ENCODE data around the gene TPRN.
"Not testable (repeated sequence)": the region's sequence is repeated elsewhere in the genome, so short reads cannot be mapped to it uniquely, and the experiment has no call there.

Gene TPRN

DNA sequence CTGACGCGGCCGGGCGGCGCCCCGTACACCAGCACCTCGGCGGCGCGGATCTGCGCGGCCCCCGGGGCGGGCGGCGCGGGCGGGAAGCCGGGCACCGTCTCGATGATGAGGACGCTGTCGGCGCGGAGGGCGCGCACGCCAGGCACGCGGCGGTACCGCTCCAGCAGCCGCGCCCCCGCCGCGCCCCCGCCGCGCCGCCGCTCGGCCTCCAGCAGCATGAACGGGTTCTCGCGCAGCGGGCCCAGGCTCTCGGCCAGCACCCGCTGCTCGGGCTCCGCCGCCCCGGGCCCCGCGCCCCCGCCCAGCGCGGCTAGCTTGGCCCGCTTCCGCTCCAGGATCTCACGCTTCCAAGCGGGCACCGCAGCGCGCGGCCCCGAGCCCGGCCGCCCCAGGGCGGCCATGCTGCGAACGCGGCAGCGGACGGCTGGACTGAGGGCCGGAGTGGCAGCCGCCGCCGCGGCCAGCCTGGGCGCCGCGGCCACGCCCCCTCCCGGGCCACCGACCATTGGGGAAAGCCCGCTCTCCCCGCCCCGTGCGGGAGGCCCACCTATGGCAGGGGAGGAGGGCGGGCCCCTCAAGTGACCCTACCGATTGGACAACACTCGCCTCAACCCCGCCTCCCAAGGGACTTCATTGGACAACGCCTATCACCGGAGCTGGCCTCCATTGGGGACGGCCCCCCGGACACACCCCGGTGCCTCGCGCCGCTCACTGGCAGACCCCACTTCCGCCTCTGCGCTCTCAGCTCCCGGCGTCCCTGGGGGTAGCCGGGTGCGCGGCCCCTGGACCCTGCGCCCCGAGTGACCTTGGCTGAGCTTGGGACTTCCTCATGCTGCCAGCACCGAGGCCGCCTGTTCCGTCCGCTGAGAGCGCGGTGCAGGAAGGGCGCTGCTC is at the start of gene TPRN:
TSS of gene TPRN (minus strand) at position 431 of the 894 bp plus-strand sequence. CDS start at position 401, 30 bp downstream.
- peak; percentile 94 for DNase-seq

GRCh38 chr9:137247916-137248175 is 47.3 kb upstream of the TPRN start:
- DNase-seq: no peak

DNA sequence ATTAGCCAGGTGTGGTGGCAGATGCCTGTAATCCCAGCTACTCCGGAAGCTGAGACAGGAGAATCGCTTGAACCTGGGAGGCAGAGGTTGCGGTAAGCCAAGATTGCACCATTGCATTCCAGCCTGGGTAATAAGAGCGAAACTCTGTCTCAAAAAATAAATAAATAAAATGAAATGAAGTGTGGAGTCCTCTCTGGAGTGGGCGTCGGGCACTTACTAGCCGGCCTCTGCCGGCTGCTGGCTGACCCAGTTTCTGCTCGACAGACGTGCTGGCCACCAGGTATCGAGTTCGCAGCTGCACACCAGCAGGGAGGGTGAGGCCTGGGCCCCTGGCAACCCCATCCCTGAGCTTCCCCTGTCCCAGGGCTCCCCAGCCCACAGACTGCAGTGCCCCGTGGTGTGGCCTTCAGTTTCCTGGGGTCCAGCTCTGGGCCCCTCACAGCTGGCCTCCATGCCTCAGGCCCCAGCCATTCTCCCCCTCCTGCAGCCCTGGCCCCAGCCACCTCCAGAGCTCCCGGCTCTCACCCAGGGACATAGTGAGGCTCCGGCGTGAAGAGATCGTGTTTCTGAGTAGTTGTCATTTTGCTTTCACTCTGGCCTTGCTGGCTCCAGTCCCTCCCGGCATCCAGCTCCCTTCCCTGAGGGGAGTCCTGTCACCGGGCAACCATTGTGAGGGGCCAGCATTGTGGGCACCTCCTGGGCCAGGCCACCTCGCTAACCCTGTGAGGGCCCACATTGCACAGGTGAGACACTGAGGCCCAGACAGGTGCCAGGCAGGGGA is 46.8 kb upstream of the TPRN start:
- no peak for DNase-seq

GRCh38 chr9:137245450-137246421 is 45.2 kb upstream of the TPRN start:
- DNase-seq: peak; percentile 43

- DNase-seq: no peak
These were observed 44.2 kb upstream of the TPRN start for GRCh38 chr9:137244486-137245449.

DNA sequence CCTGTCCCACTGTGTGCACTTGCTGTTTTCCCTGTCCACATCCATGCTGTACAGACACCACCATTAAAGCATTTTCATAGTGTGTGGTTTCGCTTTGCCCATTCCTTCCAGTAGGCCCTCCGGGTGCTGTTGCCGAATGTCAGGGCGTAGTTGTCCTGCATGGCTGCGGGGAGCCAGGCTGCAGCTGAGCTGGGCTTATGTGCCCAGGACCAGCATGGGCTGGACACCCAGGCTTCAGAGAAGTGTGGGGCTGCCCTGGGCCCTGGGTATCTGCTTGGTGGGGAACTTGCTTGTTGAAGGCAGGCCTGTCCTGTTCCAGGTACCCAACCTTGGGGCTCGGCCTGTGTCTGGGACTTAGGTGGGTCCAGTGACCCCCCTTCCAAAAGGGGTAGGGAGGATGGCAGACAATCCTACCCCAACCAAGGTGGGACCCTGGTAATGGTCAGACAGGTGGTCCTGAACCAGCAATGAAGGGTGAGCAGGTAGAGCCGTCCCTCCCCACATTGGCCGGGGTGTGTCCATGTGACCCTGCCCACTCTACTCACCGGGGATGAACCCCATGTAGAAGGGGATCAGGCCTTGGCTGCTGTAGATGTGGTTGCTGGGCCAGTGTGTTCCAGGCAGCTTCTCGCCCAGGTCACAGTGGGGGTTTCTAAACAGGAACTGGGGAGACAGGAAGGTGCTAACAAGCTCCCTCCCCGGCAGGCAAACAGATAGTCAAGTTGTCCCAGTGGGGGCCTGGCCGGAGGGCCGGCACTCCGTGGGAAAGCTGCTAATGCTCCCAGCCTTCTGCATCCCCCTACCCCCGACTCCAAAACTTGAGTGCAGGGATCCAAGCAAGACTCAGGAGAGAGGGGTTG is 43.3 kb upstream of the TPRN start:
- no peak for DNase-seq

DNA sequence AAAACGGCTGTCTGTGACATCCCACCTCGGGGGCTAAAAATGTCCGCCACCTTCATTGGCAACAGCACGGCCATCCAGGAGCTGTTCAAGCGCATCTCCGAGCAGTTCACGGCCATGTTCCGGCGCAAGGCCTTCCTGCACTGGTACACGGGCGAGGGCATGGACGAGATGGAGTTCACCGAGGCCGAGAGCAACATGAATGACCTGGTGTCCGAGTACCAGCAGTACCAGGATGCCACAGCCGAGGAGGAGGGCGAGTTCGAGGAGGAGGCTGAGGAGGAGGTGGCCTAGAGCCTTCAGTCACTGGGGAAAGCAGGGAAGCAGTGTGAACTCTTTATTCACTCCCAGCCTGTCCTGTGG is 42.7 kb upstream of the TPRN start:
- not testable (repeated sequence) for DNase-seq

DNA sequence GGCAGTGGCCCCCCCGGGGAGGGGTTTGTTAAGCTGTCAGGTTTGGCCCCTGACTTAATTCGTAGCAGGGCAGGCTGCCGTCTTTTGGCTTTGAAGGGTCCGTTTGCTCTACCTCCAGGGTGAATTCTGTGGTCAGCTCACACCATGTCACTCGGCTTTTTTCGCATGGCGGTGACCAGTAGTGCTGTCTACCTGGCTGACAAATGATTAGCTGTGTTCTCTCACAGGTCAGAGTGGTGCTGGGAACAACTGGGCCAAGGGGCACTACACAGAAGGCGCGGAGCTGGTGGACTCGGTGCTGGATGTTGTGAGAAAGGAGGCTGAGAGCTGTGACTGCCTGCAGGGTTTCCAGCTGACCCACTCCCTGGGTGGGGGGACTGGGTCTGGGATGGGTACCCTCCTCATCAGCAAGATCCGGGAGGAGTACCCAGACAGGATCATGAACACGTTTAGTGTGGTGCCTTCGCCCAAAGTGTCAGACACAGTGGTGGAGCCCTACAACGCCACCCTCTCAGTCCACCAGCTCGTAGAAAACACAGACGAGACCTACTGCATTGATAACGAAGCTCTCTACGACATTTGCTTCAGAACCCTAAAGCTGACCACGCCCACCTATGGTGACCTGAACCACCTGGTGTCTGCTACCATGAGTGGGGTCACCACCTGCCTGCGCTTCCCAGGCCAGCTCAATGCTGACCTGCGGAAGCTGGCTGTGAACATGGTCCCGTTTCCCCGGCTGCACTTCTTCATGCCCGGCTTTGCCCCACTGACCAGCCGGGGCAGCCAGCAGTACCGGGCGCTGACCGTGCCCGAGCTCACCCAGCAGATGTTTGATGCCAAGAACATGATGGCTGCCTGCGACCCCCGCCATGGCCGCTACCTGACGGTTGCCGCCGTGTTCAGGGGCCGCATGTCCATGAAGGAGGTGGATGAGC is 42.0 kb upstream of the TPRN start:
- no peak for DNase-seq

DNA sequence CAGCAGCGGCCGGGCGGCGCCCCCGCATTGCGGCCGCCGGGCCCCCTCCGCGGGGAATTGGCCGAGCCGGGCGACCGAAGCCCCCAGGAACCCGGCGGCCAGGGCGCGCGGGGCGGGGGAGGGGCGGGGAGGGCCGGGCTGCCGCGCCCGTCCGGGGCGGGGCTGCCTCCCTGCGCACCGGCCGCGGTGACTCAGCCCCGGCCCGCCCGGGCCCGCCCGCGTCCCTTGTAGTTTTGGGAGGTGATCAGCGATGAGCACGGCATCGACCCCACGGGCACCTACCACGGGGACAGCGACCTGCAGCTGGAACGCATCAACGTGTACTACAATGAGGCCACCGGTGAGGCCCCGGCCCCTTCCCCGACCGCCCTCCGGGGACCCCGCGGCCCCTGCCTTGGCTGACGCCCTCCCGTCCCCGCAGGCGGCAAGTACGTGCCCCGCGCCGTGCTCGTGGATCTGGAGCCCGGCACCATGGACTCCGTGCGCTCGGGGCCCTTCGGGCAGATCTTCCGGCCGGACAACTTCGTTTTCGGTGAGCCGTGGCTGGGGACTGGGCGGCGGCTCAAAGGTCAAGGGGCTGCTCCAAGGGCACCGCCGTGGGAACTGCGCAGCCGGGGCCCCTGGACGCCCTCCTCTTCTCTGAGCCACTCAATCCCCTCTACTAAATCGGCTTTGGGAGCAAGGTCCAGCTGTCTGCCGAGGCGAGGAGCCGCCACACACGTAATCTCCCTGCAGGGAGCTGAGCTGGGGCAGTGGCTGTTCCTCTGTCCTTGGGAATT is 41.1 kb upstream of the TPRN start:
- DNase-seq: no peak

GRCh38 chr9:137240841-137241489 is 40.4 kb upstream of the TPRN start, which contains the start of gene TUBB4B:
TUBB4B (plus strand) TSS chr9:137241287; CDS start chr9:137241361, 74 bp downstream.
- peak; percentile 99 for DNase-seq

DNA sequence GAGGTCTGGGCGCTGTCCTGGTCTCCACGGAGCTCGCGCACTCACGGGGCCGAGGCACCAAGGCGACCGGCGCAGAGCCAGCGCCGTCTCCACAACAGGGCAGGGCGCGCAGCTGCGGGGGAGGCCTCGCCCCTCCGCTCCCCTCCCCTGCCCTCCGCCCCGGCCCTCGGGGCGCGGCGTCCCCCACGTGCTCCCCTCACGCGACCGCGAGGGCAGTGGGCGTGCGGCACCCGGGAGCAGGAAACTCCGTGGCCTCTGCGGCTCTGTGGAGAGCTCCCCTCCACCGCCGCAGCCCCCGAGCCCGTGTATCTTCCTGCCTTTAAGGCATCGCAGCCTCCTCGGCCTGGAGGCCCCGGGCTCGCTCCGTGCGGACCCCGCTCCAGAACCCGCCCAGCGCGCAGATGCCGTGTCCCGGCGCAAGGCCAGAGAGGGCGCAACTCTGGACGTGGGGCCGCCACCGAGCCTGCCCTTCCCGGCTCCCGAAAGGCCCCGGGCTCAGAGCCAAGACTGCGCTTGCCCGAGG is 39.8 kb upstream of the TPRN start:
- peak; percentile 47 for DNase-seq

DNA sequence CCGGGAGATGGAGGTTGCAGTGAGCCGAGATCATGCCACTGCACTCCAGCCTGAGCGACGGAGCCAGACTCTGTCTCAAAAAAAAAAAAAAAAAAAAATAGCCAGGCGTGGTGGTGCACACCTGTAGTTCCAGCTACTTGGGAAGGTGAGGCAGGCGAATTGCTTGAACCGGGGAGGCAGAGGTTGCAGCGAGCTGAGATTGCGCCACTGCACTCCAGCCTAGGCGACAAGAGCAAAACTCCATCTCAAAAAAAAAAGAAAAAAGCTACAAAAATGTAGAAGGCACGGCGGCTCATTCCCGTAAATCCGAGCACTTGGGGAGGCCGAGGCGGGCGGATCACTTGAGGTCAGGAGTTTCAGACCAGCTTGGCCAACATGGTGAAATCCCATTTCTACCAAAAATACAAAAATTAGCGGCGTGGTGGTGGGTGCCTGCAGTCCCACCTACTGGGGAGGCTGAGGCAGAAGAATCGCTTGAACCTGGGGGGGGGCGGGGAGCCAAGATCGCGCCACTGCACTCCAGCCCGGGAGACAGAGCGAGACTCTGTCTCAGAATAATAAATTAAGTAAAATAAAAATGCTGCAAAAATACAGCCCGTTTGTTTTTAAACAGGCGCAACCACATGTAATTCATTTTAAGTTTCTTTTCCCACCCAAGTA is 39.1 kb upstream of the TPRN start:
- DNase-seq: not testable (repeated sequence)

DNA sequence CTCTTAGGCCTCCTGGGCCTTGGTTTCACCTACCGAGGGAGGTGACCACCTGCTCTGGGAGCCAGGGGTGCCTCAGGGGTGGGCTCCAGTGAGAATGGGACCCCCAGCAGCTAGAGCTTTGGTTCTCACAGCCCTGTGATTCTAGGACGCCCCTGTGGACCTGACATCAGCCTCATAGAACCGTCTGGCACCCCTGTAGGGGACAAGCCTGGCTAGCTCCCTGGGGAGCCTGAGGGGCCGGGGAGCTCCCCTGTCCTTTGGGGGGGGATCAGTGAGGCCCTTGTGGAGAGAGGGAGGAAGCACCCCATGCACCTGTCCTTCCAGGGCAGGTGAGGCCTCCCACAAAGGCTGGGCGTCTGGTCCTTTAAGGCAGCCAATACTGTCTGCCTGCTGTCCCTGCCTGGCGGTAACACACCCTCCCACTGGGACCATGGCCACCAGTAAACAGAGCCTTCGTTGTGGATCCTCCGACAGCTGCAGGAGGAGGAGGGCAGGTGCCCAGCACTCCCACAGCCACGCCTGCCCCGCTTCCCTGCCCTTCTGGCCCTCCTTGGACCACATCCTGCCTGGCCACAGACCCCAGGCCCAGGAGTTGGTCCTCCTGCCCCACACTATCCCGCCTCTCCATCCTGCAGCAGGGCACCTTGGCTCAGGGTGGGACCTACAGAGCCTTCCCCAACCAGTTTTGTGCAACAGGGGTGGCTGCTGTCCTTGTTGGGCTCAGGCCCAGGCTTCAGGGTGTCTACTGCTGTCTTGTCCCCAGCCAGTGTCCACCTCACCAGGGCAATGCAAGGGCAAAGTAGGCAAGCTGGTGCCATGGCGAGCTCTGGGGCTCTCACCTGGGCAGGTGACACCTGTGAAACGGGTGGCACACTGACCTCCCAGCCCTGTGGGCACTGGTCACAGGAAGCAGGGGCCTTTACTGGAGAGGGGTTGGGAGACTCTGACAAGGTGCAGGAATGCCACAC is 37.5 kb upstream of the TPRN start:
- DNase-seq: no peak

DNA sequence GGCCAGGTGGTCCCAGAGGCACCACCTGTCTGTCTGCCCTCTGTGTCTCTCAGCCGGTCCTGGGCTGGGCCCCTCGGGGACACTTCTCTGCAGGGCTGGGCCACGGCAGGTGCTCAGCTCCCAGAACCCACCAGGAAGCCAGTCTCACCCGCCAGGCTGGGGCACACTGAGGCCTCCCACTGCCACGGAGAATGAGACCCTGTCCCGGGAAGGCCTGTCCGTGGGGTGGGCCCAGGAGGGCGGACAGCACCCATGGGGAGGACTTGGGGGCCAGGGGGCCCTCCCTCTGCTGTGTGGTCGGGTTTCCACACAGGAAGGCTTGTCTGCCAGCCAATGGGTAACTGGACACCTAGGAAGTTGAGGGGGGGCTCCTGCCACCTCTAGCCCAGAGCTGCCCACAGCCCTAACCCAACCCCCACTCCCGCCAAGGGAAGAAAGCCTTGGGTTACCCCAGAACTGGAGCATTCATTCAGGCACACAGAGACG is 36.4 kb upstream of the TPRN start:
- DNase-seq: no peak

GRCh38 chr9:137236238-137236935 is 35.8 kb upstream of the TPRN start:
- DNase-seq: peak; percentile 42

Data from NCI-H1694 treated with DMSO at 0.1 percent for 48 hours (cell line).